GM19099 (cell line): ENCODE measurements around the gene CPB2.

Experiments
- POLR2A ChIP-seq: IDR thresholded peaks from 3 replicates; pipeline ENCODE4 v1.6.1; 2011; ENCODE audit warnings: low read depth; ENCODE audit not compliant: insufficient read length; ENCODE audit errors: extremely low read depth

CPB2 gene

DNA sequence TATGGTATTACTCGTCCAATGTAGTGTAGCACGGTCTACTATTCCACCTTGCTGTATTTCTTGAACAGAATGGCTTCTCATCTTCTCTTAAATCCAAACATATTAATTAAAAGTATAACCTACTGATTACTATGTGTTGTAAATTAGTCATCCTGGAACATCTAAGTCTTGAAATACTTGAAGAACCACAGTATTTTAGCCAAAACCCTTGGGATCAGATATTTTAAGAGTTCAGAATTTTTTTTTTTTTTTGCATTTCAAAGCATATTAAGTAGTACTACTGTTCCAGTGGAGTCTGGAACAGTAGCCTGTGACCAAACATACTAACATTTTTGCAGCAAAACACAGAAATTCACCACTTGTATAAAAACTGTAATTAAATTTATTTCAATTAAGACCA lies 82.4 kb downstream of the CPB2 start:
- no peak for TF ChIP-seq POLR2A

DNA sequence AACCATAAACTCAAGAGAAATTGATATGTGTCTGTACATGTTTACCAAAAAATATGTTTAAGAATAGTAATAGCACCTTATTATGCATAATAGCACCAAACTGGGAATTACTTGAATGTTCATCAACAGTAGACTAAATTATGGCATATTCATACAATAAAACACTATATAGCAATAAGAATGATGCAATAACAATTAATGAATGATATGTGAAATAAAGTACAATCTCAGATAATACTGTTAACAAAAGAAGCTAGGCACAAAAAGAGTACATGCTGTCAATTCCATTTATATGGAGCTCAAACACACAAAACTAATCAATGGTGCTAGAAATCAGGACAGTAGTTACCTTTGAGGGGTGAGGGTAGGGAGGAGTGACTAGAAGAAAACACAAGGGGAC lies 88.6 kb downstream of the CPB2 start:
- no peak for TF ChIP-seq POLR2A

DNA sequence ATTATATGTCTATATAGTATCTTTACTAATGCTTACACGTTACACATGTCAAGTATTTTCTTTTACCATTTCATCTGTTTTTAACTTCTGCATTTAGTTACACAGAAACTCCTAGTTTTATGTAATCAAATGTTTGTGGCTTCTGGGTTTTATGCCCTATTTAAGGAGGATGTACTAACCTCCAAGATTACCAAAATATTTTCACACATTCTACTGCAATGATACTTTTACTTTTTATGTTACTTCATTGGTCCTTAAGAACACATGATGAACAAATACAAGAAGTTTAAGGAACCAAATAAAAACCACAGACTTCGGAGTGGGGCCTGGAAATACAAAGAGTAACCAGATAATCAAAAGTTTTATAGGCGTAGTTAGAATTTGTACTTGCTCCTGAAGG lies 89.5 kb downstream of the CPB2 start:
- TF ChIP-seq POLR2A: no peak

DNA sequence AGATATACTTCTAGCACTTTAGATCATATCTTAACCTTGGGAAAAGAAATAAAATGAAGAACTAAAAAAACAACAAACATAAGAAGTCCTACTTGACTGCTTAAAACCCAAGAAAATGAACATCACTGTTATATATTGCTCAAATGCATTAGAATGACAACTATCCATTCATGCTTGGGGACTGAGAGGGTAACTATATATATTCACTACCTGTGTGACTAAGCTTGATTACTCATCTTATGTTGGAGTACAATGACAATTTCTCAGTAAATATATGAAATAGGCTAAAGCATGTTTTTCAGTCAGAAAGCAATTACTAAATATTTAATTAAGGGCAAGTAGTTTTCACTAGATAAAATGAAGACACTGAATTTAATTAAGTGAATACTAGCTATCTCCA lies 92.4 kb downstream of the CPB2 start:
- TF ChIP-seq POLR2A: no peak

DNA sequence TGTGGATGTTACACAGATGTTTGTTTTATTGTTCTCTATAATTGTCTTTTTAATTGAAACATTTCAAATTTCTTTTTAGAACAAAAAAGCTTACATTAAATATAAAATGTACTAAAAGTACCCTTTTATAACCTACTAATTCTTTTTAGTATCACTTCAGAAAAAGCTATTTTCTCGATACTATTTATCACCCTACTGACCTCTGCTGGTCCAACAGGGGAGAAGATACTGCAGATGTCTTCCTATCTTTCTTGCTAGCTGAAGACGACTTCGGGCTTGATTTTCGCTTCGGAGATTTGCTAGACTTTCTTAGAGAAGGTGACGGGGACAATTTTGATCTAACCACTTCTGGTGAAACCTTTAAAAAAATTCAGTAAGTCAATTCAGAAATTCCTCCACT lies 94.7 kb downstream of the CPB2 start:
- TF ChIP-seq POLR2A: no peak

DNA sequence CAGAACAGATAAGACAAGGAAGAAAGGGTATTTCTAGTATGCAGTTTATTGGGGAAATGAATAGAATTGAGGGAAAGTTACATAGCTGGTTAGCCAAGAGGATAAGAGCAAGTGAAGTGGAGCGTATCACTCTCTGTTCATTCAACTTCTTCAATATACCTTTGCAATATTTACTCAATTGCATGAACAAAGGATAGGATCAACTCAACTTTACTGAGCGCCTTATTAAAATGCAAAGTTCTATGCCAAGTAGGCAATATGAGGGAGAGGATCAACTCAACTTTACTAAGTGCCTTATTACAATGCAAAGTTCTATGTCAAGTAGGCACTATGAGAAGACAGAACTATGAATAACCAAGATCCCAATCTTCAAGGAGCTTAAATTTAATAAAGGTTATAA lies 96.2 kb downstream of the CPB2 start:
- TF ChIP-seq POLR2A: no peak

DNA sequence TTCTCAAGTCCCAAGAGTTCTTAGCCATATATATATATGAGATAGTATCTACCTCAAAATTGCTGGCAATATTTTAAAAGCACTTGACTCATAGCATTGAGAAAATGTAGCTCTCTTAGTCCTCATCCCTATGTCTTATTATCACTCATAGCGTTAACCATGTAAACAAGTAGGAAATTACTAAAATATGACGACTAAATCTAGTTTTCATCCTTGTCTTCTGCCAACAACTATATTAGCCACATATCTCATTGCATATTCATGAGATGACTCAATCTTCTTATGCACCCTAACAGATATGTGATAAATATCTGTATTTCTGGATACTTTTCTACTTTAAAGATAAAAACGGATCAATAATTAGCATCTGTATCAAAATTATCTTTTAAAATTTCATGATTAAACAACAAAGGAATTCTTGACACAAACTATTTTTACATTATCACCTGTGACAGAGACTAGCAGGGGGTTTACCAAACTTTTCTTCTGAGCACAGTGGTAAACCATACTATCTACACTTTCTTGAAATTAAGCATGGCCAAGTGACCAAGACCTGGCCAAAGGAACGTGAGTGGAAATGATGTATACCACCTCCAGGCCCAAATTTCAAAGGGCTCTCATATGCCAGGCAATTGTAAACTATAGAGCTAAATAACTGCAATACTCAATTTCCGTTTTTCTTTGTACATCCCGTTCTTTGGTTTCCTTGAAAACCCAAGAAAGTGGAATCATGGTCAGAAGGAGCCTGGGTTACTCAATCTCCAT lies 98.0 kb downstream of the CPB2 start:
- no peak for TF ChIP-seq POLR2A

DNA sequence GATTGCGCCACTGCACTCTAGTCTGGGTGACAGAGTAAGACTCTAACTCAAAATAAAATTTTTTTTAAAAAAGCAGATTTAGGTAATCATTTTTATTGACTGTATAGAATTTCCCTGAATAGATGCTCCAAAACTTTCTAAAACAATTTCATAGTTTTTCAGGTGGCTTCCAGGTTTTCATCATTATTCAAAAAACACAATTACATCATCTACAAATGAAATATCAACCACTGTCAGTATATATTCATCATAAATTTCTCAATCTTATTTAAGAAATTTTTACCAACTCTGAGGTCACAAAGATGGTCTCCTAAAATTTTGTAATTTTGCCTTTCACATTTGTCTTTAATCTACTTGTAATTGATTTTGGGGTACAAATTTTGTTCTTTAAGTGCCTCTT lies 100.3 kb downstream of the CPB2 start:
- TF ChIP-seq POLR2A: no peak
